Inferior parietal cortex (tissue), 1 donor: Measurements from ENCODE around the gene CADPS2.

Source experiments
- DNase-seq: peaks from one replicate; pipeline ENCODE4 v3.0.0-alpha.2; 2016; ENCODE audit errors: extremely low spot score

CADPS2 gene

GRCh38 chr7:122886357-122887081, at the start of gene CADPS2:
CADPS2 (minus strand) TSS chr7:122886460; CDS start chr7:122886337, 123 bp downstream.
- DNase-seq: peak; percentile 47

DNA sequence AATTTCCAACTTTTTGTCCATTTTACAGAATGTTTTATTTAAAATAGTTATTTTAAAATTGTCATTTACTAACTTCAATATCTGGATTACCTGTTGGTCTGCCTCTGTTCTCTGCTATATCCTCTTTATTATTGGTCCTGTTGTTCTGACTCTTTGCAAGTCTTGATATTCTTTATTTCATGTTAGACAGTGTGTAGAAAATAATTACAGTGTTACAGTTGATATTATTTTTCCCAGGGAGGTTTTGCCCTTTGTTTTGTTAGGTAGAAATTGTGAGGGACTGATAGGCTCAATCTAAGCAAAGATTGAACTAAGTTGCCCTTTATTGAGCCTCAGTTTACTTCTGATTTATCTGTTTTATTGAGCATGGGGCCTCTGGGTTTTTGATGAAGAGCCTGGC, 49.4 kb upstream of the CADPS2 start:
- no peak for DNase-seq

GRCh38 chr7:122919643-122920181, 33.5 kb upstream of the CADPS2 start:
- no peak for DNase-seq

DNA sequence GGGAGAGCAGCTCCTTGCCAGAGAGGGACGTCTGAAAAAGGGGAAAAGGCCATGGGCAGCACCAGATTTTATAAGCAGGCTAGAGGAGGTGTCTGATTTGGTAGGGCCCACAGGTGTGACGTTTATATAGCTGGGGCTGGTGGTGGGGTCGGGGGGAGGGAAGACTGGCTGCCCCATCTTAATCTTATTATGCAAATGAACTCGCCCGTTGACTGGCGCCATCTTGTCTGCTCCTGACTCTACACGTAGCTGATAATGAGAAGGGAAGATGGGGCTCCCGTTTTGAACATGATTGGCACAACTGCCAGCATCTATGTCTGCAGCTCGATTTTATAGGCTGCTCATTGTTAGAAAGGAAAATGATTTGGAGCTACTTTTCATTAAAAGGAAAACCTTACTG, 28.6 kb upstream of the CADPS2 start:
- DNase-seq: no peak

GRCh38 chr7:122913608-122914007, 27.3 kb upstream of the CADPS2 start:
- no peak for DNase-seq

GRCh38 chr7:122902751-122903495, 16.7 kb upstream of the CADPS2 start:
- DNase-seq: no peak

DNA sequence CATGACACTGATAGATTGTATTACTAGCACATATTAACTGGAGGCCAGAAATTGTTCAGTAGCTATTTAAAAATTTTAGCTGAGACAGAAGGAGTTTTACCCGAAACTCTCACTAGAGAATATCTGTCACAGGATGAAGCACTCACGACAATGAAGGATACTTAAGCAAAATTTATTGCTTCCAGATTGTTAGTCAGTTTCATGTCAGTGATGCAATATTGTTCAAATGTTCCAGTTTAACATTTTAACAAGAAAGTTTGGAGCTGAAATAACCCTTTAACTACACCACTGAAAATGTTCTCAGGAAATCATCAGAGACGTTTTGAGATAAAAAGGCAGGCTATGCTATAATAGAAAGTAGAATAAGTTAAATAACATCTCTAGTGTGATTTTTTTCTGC, 15.0 kb upstream of the CADPS2 start:
- DNase-seq: no peak

GRCh38 chr7:122896509-122896908, 10.2 kb upstream of the CADPS2 start:
- no peak for DNase-seq

GRCh38 chr7:122893486-122893885, 7.2 kb upstream of the CADPS2 start:
- DNase-seq: no peak

- no peak for DNase-seq
Measured at GRCh38 chr7:122889116-122889515, 2.9 kb upstream of the CADPS2 start.

DNA sequence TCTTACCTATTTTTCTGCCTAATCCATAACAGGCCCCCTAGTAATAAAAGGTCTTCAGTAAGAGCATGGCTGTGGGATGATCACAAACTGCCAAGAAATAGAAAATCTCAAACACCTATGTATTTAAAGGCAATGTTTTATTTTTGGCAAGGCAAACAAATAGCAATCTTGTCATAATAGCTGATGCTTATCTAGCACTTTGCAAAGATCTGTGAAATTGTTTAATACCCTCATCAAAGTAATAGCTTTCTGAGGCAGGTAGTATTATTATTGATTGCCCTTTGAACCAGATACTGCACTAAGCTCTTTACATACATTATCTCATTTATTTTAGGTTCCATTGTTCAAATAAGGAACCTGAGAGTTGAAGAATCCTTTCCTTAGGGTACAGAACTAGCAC, 1.6 kb upstream of the CADPS2 start:
- no peak for DNase-seq

DNA sequence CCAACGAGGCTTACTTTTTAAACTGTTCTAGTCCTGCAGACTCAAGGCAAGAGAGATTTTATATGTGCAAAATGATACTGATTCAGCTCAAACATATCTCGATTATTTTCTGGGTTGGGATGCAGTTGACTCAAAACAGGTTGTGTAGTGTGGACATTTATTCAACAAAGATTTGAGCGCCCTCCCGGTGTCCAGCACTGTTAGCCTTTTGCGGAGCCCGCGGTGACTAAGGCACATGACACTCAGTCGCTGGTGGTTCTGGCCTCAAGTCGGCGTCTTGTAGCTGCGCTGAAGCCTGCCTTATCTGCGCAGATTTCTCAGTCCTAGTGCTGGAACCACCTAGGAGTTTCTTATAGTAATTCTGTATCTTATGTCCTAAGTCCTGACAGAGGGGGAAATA, 938 bp upstream of the CADPS2 start:
- DNase-seq: peak; percentile 63

DNA sequence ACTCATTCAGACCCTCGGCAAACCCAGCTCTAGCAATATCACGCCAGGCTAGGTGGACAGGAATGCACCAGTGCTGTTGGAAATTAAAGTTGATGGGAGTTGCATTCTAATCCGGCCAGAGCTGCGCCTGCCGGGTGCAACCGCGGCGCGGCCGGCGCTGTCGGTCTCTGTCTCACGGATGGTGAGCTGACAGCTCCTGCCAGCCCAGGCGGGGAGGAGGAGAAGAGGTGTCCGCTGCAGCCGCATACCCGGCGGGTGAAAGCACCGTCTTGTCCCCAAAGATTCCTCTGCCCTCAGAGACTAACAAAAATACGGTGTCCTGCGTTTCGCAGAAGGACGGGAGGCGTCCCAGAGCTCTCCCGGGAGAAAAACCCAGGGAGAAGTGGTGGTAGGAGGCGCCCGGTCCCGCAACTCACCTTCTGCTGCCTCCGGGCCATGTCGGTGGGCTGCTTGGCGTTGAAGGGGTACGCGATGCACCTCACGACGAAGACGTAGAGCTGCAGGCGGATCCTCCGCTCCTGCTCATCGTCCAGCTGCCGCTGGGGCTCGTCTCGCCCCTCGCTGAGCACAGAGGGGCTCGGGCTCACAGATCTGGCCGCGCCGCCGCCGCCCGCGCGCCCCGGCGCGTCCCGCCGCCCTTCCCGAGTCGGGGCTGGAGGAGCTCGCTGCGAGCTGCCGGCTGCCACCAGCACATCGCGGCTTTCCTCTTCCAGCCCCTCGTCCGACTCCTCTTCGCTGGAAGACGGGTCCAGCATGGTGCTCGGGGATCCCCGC, 490 bp downstream of the CADPS2 start:
- peak; percentile 30 for DNase-seq

GRCh38 chr7:122884186-122884585, 2.1 kb downstream of the CADPS2 start:
- no peak for DNase-seq

GRCh38 chr7:122883049-122883680, 3.1 kb downstream of the CADPS2 start:
- no peak for DNase-seq

DNA sequence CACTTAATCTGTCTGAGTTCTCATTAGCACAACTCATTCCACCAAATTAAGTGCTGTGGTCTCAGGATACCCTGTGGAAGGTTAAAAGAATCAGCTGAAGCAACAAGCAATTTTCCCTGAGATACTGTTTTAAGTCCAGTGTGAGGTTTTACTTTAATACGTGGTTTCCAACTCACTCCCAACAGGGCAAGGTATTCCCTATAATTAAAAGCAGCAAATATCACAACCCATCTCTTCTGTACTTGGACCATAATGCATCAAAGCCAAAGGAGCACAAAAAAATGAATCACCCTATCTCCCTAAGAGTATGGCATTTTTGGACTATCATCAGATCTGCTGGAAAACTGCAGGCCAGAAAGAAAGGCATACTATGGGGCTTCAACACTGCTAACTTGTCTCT, 4.9 kb downstream of the CADPS2 start:
- peak; percentile 16 for DNase-seq

DNA sequence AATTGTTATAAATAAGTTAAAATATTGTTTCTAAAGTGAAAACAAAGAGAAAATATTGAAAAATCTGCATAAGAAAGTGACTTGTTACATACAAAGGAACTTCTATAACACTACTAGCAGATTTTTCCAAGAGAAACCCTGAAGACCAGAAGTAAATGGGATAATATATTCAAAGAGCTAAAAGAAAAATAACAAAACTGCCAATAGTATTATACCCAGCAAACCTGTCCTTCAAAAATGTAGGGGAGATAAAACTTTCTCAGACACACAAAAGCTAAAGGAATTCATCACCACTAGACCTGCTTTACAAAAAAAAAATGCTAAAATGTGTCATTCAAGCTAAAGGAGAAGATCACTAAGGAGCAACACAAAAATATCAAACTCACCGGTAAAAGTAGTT, 17.0 kb downstream of the CADPS2 start:
- DNase-seq: no peak

DNA sequence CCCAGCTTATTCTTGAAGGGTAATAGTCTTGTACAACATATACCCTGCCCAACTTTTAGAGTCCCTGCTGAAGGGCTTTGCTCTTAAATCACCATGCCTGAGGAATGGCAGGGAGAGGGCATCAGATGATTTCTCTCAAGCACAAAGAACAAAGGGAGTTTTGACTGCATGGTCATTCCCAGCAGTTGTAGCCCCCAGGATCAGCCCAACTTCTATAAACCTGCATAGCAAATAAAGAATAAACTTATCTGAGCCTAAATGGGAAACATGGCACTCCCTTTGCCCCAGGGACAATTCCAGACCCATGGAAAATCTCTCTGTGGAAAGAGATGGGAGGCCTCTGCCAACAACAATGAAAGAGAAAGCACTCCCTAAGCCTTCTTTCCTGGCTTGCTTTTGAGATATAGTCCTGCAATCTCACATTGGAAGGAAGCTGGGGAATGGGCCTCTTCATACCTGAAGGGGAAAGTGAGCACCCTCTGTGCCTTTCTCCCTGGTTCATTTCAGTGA, 18.7 kb downstream of the CADPS2 start:
- DNase-seq: no peak

- no peak for DNase-seq
Measured at GRCh38 chr7:122864838-122865237, 21.4 kb downstream of the CADPS2 start.

- no peak for DNase-seq
Measured at GRCh38 chr7:122864016-122864415, 22.2 kb downstream of the CADPS2 start.

- no peak for DNase-seq
Measured at GRCh38 chr7:122858320-122858719, 27.9 kb downstream of the CADPS2 start.

GRCh38 chr7:122850528-122850927, 35.7 kb downstream of the CADPS2 start:
- no peak for DNase-seq
